HCT116 (cell line): Measurements from ENCODE around the gene MUC5B.

Experiments used
- CTCF ChIP-seq, 3 experiments: fragments of 200-600 bp in 1 of 3; sonication (generic) in 1 of 3; IDR thresholded peaks in 2 of 3; conservative IDR thresholded peaks in 1 of 3; 2 replicates each; pipeline ENCODE4 v1.5.1; 2012 to 2017; ENCODE audit warnings: low read depth in 2 of 3, low read length in 2 of 3, antibody characterized with exemption in 1 of 3, borderline replicate concordance in 1 of 3, control low read depth in 1 of 3, mild to moderate bottlenecking in 1 of 3, mixed read lengths in 1 of 3, mixed run types in 1 of 3, moderate library complexity in 1 of 3; ENCODE audit not compliant: insufficient read depth in 1 of 3
- EGR1 ChIP-seq: IDR thresholded peaks from 2 replicates; pipeline ENCODE4 v1.6.1; 2012; ENCODE audit warnings: low read depth
- EZH2 ChIP-seq: fragments of 200-600 bp; sonication (generic); IDR thresholded peaks from 2 replicates; pipeline ENCODE4 v1.6.1; 2017; ENCODE audit warnings: antibody characterized with exemption, mixed run types
- POLR2A ChIP-seq: IDR thresholded peaks from 2 replicates; pipeline ENCODE4 v1.7.0; 2011; ENCODE audit warnings: borderline replicate concordance; ENCODE audit not compliant: insufficient read depth, insufficient read length; ENCODE audit errors: extremely low read depth
- POLR2AphosphoS5 ChIP-seq: IDR thresholded peaks from 2 replicates; pipeline ENCODE4 v1.6.1; 2011; ENCODE audit warnings: mild to moderate bottlenecking, low read depth, low read length, moderate library complexity
- RAD21 ChIP-seq: IDR thresholded peaks from 2 replicates; pipeline ENCODE4 v1.6.1; 2012; ENCODE audit warnings: low read depth, mild to moderate bottlenecking
- REST ChIP-seq: IDR thresholded peaks from 2 replicates; pipeline ENCODE4 v1.6.1; 2012; ENCODE audit warnings: low read depth
- SIN3A ChIP-seq: IDR thresholded peaks from 2 replicates; pipeline ENCODE4 v1.6.1; 2012; ENCODE audit warnings: low read depth
- SP1 ChIP-seq: IDR thresholded peaks from 2 replicates; pipeline ENCODE4 v1.6.1; 2012; ENCODE audit warnings: low read depth
- ZFX ChIP-seq: fragments of 450-650 bp; IDR thresholded peaks from 2 replicates; pipeline ENCODE4 v1.6.1; 2017
- ZNF274 ChIP-seq: fragments of 200-500 bp; sonication (Bioruptor generic); IDR thresholded peaks from 2 replicates; pipeline ENCODE4 v1.6.1; 2014; ENCODE audit warnings: mild to moderate bottlenecking, low read depth, low read length, inconsistent platforms
- TF ChIP-seq, protein P1 (sequence below): IDR thresholded peaks from 2 replicates; pipeline ENCODE4 v1.6.1; 2012

GRCh38 chr11:1209371-1210057 is 13.4 kb upstream of the MUC5B start:
- TF ChIP-seq CTCF (IDR thresholded peaks at IDR 0.05 in 2 of 3, conservative IDR thresholded peaks at IDR 0.05 in 1 of 3; ENCODE audit: borderline replicate concordance in 1 of 3, insufficient read depth in 1 of 3, low read depth in 2 of 3, low read length in 2 of 3), result no peak
- no peak for TF ChIP-seq EZH2
- no peak for TF ChIP-seq POLR2A
- no peak for TF ChIP-seq POLR2AphosphoS5
- TF ChIP-seq ZNF274, result no peak
- TF ChIP-seq REST, result no peak
- TF ChIP-seq, protein P1, sequence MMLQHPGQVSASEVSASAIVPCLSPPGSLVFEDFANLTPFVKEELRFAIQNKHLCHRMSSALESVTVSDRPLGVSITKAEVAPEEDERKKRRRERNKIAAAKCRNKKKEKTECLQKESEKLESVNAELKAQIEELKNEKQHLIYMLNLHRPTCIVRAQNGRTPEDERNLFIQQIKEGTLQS, result no peak
- TF ChIP-seq SIN3A, result no peak
- no peak for TF ChIP-seq SP1
- no peak for TF ChIP-seq RAD21
- no peak for TF ChIP-seq EGR1
- no peak for TF ChIP-seq ZFX
